Endodermal cell (in vitro differentiated cells): Measurements from ENCODE around the gene URM1. TPM values are rescaled to one million over a fixed set of nuclear protein-coding genes. Genes with fewer than 3 reads are reported as not detected.

ENCODE experiments used
- DNase-seq: peaks from one replicate; pipeline ENCODE4 v3.0.0-alpha.2; 2017
- H3K27ac ChIP-seq: 2 replicates; pipeline ENCODE4 v1.5.1; 2013; ENCODE audit warnings: mild to moderate bottlenecking, low read depth, low read length, moderate library complexity
- H3K27me3 ChIP-seq: 2 replicates; pipeline ENCODE4 v1.6.1; 2013; ENCODE audit warnings: mild to moderate bottlenecking, low read length, moderate library complexity; ENCODE audit not compliant: insufficient read depth, control insufficient read depth, poor library complexity, severe bottlenecking
- H3K36me3 ChIP-seq: 2 replicates; pipeline ENCODE4 v1.7.0; 2013; ENCODE audit warnings: mild to moderate bottlenecking, low read length, moderate library complexity; ENCODE audit not compliant: control insufficient read depth, insufficient read depth
- H3K4me1 ChIP-seq: one replicate; pipeline ENCODE4 v1.7.0; 2013; ENCODE audit warnings: low read length; ENCODE audit not compliant: control insufficient read depth, insufficient read depth
- H3K4me3 ChIP-seq: 2 replicates; pipeline ENCODE4 v1.5.1; 2013; ENCODE audit warnings: mild to moderate bottlenecking, low read length, moderate library complexity
- H3K9ac ChIP-seq: 2 replicates; pipeline ENCODE4 v1.6.1; 2013; ENCODE audit warnings: mild to moderate bottlenecking, low read length, moderate library complexity; ENCODE audit not compliant: poor library complexity, severe bottlenecking; ENCODE audit errors: extremely low read depth
- H3K9me3 ChIP-seq: 2 replicates; pipeline ENCODE4 v1.6.1; 2013; ENCODE audit warnings: mild to moderate bottlenecking, low read length, moderate library complexity; ENCODE audit not compliant: control insufficient read depth
- H3K27ac Mint-ChIP-seq: 2 replicates; pipeline ENCODE4 v1.8.0; 2020; ENCODE audit warnings: mixed read lengths
- H3K27me3 Mint-ChIP-seq: 2 replicates; pipeline ENCODE4 v1.8.0; 2021; ENCODE audit warnings: mild to moderate bottlenecking, mixed read lengths; ENCODE audit not compliant: insufficient read depth
- H3K36me3 Mint-ChIP-seq: 2 replicates; pipeline ENCODE4 v1.8.0; 2020; ENCODE audit warnings: low read depth, mixed read lengths
- H3K4me1 Mint-ChIP-seq: 2 replicates; pipeline ENCODE4 v1.8.0; 2020; ENCODE audit warnings: mixed read lengths
- H3K4me3 Mint-ChIP-seq: 2 replicates; pipeline ENCODE4 v1.8.0; 2020; ENCODE audit warnings: mild to moderate bottlenecking, moderate library complexity, mixed read lengths
- H3K9me3 Mint-ChIP-seq: 2 replicates; pipeline ENCODE4 v1.8.0; 2020; ENCODE audit warnings: mild to moderate bottlenecking, mixed read lengths
- WGBS, 2 experiments: methylation state at CpG; one replicate each; pipeline versions ENCODE4 v1.1.5 to v1.1.7; 2013; ENCODE audit warnings: missing lambda C conversion rate in 2 of 2, mixed read lengths in 1 of 2; ENCODE audit not compliant: insufficient coverage in 1 of 2, insufficient read length in 1 of 2; 5-methylcytosine and 5-hydroxymethylcytosine counted together
- total RNA-seq, 2 donors: library from RNA; stranded (reverse); fragmentation: NEBNext Ultra II Directional in 1 of 2; extraction: Animal tissue kit (Norgen Biotek cat#: 25700) in 1 of 2; gene quantifications; 2 replicates in 1 of 2; 3 replicates in 1 of 2; pipeline ENCODE4 v1.2.1, GENCODE V29; 2021
- TF ChIP-seq, protein P1 (sequence below): fragments of 200-600 bp; sonication (generic); conservative IDR thresholded peaks from 2 replicates; pipeline ENCODE4 v1.5.0; 2021; ENCODE audit warnings: antibody characterized with exemption, mild to moderate bottlenecking

Gene URM1
- total RNA-seq, 2 donors from 2014 or later = 51.5 to 60.4 TPM

- H3K4me1 Mint-ChIP-seq = peaks cover 21% of the 10 kb centered on the region
- Histone ChIP-seq H3K36me3 (peaks cover 26% of the 10 kb centered on the region), H3K9ac (peak overlapping the region; percentile 30), H3K9me3 (no peaks in the 10 kb centered on the region), H3K27ac (peak overlapping the region; percentile 96), H3K27me3 (peaks cover 85% of the 10 kb centered on the region), H3K4me3 (peak overlapping the region; percentile 70), H3K4me1 (no peaks in the 10 kb centered on the region)
- peak; percentile 72 for DNase-seq
- 4 to 5% methylated on average over 38 to 88 of the region's 88 CpGs for WGBS, 2 experiments
- TF ChIP-seq, protein P1, sequence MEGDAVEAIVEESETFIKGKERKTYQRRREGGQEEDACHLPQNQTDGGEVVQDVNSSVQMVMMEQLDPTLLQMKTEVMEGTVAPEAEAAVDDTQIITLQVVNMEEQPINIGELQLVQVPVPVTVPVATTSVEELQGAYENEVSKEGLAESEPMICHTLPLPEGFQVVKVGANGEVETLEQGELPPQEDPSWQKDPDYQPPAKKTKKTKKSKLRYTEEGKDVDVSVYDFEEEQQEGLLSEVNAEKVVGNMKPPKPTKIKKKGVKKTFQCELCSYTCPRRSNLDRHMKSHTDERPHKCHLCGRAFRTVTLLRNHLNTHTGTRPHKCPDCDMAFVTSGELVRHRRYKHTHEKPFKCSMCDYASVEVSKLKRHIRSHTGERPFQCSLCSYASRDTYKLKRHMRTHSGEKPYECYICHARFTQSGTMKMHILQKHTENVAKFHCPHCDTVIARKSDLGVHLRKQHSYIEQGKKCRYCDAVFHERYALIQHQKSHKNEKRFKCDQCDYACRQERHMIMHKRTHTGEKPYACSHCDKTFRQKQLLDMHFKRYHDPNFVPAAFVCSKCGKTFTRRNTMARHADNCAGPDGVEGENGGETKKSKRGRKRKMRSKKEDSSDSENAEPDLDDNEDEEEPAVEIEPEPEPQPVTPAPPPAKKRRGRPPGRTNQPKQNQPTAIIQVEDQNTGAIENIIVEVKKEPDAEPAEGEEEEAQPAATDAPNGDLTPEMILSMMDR = no peak
- H3K27me3 Mint-ChIP-seq = peaks cover 94% of the 10 kb centered on the region
- peaks cover 32% of the 10 kb centered on the region for H3K36me3 Mint-ChIP-seq
- no peaks in the 10 kb centered on the region for H3K9me3 Mint-ChIP-seq
- H3K4me3 Mint-ChIP-seq = peak overlapping the region; percentile 51
- H3K27ac Mint-ChIP-seq = no peak overlapping the region
These were observed 21.3 kb downstream of the URM1 start for GRCh38 chr9:128392302-128393144.

- peaks cover 19% of the 10 kb centered on the region for H3K36me3 ChIP-seq
- H3K9ac ChIP-seq = peak overlapping the region; percentile 30
- peaks cover 22% of the 10 kb centered on the region for H3K4me1 Mint-ChIP-seq
- H3K27me3 Mint-ChIP-seq = peaks cover 94% of the 10 kb centered on the region
- H3K27ac ChIP-seq = peak overlapping the region; percentile 96
- H3K36me3 Mint-ChIP-seq = peaks cover 24% of the 10 kb centered on the region
- no peaks in the 10 kb centered on the region for H3K9me3 Mint-ChIP-seq
- H3K27me3 ChIP-seq = peaks cover 93% of the 10 kb centered on the region
- H3K4me3 ChIP-seq = peak overlapping the region; percentile 49
- no peaks in the 10 kb centered on the region for H3K4me1 ChIP-seq
- H3K27ac Mint-ChIP-seq = no peak overlapping the region
- H3K9me3 ChIP-seq = no peaks in the 10 kb centered on the region
- peak; percentile 88 for DNase-seq
- TF ChIP-seq, protein P1 = no peak
- peak overlapping the region; percentile 43 for H3K4me3 Mint-ChIP-seq
- WGBS, 2 experiments = 2 to 5% methylated on average over 11 to 56 of the region's 56 CpGs
These were observed 22.1 kb downstream of the URM1 start for GRCh38 chr9:128393145-128393775.

GRCh38 chr9:128393970-128394369 lies 22.8 kb downstream of the URM1 start:
- Mint-ChIP-seq H3K27me3 (peaks cover 96% of the 10 kb centered on the region), H3K27ac (no peak overlapping the region), H3K36me3 (peaks cover 20% of the 10 kb centered on the region), H3K9me3 (no peaks in the 10 kb centered on the region), H3K4me1 (peaks cover 22% of the 10 kb centered on the region), H3K4me3 (no peak overlapping the region)
- Histone ChIP-seq H3K9me3 (no peaks in the 10 kb centered on the region), H3K36me3 (peaks cover 12% of the 10 kb centered on the region), H3K27ac (peak overlapping the region; percentile 96), H3K27me3 (peaks cover 98% of the 10 kb centered on the region), H3K4me1 (no peaks in the 10 kb centered on the region), H3K4me3 (no peak overlapping the region), H3K9ac (no peak overlapping the region)
- TF ChIP-seq, protein P1 = no peak
- DNase-seq = peak; percentile 52
- WGBS, 2 experiments = 0 to 33% methylated on average over 1 to 7 of the region's 7 CpGs
